GM18870 (cell line): ENCODE measurements around the gene LAMC2.

Source experiments
- ATAC-seq: cut with Tn5 transposase; IDR thresholded peaks from one replicate; pipeline ENCODE4 v1.9.1; 2021; ENCODE audit warnings: moderate library complexity; ENCODE audit not compliant: unreplicated experiment

LAMC2 gene

DNA sequence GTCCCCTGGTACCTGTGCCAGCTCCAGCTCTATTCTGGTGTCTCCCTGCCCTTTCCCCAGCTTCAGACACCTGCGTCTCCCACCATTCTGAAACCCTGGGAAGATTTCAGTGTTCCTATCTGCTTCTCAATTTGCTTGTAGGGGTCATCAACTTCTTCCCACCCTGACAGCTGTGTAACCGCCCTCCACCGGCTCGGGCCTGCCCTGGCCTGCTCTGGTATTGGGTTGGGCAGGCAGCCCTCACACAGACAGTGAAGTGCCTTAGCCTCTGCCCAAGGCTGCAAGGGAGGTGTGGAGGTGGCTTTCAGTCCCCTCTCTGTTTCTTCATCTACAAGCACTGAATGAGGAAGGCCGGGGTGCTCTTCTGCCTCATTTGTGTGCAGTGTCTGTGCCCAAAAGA, 97.2 kb downstream of the LAMC2 start:
- ATAC-seq: no peak

DNA sequence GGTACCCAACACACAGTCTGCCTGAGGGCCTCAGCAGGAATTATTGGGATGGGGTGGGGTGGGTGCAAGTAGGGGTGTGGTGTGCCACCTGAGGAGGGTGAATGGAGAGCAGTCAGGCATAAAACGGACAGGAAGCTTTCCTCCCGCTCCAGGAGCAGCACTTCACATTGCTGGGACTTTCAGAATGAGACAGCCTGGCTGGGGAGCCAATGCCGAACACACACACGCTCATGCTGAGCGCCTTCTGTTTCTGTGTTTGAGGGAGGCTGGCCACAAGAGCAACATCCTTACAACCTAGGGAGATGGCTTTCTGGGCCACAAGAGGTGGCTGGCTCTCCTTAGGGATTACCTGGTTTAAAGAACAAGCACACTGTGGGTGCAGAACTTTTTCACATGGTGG, 98.0 kb downstream of the LAMC2 start:
- no peak for ATAC-seq

DNA sequence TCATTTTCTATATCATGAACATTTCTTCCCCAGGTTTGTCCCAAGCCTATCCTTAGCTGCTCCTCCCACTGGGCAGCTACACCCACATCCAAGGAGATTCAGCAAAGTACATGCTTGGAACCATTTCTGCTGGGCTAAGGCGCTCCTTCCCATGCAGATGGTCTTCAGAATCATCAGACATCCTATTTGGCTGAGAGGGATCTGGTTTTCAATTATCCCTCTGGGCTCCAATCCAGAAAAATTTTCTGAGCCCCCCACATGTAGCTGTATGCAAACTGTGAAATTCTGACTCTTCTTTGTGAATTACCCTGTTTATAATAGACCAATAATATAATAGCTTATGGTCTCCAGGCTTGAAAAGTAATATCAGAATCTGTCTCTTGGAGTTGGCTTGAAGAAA, 99.2 kb downstream of the LAMC2 start:
- no peak for ATAC-seq

DNA sequence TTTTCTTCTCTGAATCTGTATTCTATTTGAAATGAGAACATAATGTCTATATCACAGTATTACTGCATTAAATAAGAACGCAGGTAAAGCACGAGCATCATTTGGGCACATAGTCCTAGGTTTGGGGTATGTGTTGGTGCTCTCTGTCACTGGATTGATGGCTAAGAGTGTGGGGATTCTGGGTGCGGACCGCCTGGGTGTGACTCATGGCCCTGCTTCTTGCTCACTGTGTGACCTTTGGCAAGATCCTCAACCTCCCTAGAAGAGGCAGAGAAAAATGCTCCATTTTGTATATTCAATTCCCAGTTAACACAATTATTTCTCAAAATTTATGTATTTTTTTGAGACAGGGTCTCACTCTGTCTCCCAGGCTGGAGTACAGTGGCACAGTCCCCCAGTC, 99.7 kb downstream of the LAMC2 start:
- no peak for ATAC-seq

DNA sequence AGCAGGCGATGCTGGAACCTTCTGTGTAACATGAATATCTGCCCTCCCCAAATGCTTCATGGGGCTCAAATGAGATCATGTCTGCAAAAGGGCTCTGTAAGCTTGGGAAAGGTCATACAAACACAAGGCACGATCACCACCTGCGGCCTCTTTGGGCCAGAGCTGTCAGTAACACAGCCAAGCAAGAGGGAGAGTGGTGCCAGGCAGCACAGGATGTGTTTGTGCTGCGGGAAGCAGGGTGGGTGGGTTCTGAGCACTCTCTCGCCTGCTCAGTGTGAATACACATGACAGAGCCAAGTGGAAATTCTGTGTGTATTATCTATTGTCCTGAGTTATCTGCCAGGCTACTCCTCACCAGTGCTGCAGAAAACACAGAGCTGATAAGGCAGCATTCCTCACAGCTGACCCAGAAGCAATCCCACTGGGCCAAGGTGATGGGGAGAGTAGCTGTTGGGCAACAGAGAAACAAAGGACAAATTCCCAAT, 101.2 kb downstream of the LAMC2 start:
- ATAC-seq: no peak

DNA sequence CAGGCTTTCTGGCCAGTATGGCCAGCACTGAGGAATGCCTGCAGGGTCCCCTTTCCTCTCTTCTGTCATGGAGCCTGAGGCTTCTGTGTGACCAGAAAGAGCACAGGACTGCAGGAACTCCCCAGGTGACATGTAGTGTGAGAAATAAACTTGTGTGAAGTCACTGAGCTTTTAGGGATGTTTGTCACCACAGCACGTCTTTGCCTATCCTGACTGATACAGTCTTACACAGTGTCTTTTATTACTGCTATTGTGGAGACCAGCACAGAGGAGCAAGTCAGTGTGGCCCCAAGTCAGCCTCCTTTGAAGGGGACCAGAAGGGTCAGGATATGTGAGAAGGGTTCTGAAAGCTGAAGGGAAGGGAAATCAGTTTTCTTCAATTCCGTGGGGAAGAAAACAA, 102.5 kb downstream of the LAMC2 start:
- ATAC-seq: no peak

DNA sequence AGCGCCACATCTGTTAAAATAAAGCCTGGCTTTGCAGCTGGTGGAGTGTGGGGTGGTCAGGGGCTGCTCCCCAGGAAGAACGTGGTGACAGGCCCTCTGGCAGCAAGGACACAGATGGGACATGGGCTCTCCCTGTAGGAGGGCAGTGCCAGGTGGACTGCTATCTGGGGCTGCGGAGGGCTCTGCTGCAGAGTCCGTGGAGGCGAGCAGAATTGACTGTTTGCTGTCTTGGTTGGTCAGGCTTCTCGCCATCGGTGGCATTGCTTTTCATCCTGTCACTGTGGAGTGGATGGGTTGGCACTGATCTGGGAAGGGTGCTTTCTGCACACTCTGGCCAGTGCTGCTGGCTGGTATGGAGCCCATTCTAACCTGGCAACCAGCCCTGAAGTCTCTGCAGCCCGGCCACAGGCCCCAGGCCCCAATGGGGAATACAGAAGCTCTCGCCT, 103.0 kb downstream of the LAMC2 start:
- no peak for ATAC-seq

DNA sequence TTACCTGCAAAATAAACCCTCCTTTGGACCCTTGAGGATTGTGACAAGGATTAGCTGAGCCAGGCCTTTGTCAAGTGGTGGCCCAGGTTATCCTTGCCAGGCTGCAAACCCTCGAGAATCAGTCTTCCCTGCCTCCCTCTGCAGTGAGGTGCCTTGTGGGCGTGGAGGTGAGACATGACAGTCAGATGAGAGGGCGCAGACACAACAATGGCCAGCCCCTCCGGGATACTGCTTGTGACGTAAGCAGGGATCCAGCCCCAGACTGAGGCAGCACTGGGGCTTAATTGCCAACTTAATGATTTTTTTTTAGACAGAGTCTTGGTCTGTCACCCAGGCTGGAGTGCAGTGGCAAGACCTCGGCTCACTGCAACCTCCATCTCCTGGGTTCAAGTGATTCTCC, 104.6 kb downstream of the LAMC2 start:
- ATAC-seq: no peak

DNA sequence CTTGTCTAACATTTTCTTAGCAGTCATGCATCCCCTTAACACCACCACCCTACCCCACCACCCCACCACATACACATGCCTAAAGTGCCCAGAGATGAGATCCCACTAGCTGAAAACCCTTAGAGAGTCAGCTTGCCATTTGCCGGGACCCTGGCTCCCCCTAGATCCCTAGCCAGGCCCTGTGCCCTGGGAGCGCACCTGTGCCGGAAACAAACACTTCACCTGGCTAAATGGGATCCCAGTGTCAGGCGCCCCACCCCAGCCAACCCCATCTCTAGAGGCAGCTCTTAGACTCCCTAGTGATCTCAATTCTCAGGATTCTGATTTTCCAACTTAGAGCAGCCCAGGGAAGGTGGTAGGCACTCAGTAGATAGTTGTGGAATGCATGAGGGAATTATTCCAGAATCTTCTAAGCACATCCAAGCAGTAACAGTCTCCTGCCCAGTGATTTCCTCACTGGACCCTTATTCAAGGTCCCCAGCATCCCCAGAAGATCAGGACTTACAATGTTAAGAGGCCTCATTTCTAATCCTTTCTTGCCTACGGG, 105.2 kb downstream of the LAMC2 start:
- no peak for ATAC-seq

DNA sequence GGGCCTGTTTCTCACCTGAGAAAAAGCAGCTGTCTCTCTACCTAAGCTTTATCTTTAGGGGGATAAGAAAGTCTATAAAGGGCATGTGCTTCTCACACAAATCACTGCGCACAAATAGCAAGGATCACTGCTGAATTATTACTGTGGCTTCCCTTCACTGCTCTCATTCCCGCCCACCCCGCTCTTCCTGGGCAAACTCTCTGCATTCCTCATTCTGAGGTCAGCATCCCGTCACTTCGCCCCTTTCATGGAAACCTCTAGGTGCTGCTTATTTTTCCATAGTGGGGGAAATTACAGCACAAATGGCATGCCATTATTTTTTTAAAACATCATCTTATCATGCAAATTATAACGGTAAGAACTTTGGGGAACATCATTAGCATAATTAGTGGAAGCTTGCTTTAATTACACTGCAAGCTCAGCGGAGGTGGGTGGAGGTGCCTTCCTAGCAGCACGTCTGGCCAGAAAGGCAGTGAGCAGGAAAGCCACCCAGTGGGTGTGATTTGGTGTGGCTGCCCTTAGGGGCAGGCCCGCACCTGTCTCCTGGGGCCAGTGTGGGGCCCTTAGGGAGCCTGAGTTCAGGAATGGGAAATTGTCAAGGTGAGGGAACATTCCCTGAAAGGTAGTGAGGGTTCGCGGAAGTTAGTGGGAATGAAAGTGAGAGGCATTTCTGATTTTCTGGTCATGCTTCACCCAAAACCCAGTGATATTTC, 105.9 kb downstream of the LAMC2 start:
- ATAC-seq: no peak

DNA sequence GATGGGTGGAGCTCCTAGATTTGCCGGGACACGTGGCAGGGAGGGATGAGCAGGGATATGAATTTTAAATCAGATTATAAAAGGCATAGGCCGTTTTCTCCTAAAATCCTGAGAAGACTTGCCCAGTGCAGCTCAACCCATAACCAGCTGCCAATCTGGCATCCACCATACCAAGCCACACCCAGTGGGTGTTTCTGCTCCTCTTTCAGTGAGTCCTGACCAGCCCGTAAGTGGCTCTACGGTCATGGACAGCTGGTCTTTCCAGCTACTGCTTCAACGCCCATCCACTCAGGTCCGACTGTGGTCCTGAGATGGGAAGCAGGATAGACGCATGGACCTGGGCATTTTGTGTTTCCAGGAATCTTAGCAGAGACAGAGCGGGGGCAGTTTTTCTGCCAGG, 107.2 kb downstream of the LAMC2 start:
- ATAC-seq: no peak

DNA sequence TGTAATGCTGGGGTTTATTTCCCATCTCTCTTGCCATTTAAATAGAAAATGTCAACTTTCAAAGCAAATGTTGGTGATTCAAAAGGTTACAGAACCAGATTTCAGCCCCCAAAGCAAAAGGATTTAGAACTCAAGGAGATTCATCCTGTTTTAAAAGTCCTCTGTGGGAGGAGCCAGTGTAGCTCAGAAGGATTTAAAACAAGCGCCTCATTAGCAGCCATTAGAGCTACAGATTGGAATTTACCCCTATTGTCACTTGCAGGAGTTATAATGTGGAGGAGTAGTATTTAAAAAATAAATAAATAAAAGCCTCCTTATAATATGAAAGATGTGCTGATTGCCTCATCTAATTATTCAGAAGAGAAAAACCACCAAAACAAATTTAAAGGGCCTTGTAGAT, 107.8 kb downstream of the LAMC2 start:
- ATAC-seq: no peak
